HG02973 (cell line): ENCODE data around the gene SEC24B.
"Not testable (repeated sequence)": the region's sequence is repeated elsewhere in the genome, so short reads cannot be mapped to it uniquely, and the experiment has no call there.

Experiments
- ATAC-seq: cut with Tn5 transposase; IDR thresholded peaks from one replicate; pipeline ENCODE4 v1.9.1; 2021; ENCODE audit warnings: moderate library complexity; ENCODE audit not compliant: unreplicated experiment

SEC24B gene

DNA sequence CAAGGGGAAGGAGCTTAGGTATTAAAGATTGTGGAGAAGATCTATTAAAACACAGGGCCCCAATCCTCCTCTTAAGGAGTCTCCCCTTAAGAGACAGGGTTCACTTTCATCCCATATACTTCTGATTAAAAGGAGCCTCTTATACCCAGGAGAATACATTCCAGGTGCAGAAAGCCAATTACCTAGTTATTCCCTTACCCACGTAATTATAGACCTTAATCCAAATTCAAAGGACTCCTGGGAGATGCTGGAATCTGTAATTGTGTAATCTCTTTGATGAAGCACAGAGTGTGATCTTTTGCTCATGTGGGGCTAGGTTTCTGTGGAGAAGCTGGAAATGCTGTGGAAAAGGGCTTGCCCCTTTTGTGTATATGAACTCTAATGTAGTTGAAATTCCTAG, 1.4 kb upstream of the SEC24B start:
- no peak for ATAC-seq

DNA sequence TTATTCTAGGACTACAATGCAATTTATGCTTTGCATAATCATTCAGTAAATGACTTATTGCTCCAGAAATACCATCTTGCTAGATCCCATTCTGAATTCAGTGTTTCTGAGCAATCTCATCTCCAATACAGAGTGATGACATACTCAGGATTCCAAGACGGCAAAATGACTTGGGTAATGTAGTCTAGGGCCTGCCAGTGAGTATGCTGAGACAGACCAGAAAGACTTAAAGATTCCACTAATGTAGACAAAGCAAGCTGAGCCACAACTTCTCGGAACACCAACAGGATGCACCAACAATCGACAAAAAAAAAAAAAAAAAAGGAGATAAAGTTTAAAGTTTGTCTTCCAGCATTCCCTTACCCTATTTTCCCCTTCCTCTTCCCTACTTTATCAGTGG, 919 bp upstream of the SEC24B start:
- no peak for ATAC-seq

- ATAC-seq: peak; percentile 36
Measured at GRCh38 chr4:109434007-109434971, 674 bp downstream of the SEC24B start.

DNA sequence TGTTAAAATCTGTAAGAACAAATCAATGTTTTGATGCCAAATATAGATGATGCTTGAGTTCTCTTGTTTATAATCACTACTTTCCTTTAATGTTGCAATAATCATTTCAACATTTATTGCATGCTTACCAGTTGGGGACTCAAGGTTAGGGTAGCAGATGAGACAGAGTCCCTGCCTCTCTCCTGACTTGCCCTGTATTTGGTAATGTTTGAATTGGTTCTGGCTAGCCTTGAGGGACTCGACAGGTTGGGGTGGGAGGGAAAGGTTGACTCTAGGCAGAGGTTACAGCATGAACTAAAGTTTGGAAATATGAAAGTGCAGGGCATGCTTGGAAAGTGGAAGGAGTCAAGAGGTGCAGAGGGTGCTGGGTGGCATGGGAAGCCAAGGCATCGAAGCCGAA, 2.0 kb downstream of the SEC24B start:
- no peak for ATAC-seq

GRCh38 chr4:109436504-109436903, 2.9 kb downstream of the SEC24B start:
- no peak for ATAC-seq

DNA sequence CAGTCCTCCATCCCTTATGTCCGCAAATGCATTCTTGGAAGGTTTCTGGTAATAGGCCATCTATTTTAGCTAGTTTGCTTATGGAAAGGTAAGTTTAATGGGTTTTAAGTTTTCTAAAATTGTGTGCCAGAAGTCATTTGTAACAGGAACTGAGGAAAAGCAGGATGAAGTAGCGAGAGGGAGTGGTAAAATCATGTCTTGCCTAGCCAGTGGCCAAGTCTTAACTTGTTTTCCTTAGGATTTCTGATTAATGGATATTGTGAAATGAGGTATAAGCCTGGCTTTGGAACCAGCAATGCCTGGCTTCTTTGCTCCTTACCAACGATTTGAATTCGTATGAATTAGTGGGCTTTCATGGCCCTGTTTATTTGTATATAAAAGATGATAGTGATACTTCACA, 7.3 kb downstream of the SEC24B start:
- no peak for ATAC-seq

GRCh38 chr4:109441862-109442458, 8.3 kb downstream of the SEC24B start:
- no peak for ATAC-seq

GRCh38 chr4:109444182-109444844, 10.7 kb downstream of the SEC24B start:
- peak; percentile 64 for ATAC-seq

DNA sequence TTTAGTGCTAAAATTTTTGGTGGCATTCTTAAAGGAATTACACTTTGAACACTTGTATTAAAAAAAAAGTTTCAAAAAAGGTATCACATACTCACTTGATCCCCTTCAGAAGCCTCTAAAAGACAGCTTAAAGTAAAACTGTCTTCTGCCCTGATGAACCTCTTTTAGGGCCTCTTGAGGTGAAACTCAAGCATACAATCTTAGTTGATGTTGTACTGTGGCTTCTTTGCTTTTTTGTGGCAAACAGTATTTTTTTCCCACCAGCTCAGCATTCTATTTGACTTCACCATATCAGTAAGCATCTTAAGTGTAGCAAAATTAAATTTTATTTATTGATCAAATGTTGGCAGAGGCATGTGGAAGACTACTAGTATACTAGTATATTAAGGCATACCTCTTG, 13.7 kb downstream of the SEC24B start:
- no peak for ATAC-seq

DNA sequence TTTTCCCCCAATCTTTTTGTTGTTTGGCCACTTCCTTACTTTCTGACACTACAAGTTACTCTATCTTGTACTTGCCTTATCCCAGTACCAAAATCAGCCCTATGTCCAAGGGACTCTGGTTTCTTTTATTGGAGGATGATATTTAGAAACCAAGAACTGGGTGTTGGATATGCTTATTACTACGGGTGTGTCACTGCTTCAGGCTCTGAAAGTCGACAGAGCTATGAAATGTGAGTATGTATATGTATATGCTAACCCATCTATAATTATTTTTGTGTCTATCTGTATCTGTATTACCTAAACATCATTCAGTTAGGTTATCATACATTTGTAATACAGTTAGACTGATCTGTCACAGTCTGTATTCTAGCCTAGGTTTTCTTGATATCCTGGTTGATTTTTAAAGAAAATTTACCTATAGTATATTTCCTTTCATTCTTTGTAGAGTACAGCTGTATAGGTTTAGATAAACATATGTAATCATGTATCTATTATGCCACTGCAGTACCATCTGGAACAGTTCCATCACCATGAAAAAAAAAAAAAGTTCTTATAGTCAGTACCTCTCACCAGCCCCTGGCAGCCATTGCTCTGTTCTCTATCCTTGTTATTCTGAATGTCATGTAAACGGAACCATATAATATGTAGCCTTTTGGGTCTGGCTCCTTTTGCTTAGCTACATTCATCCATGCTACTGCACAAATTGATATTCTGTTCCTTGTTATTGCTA, 18.1 kb downstream of the SEC24B start:
- no peak for ATAC-seq

- ATAC-seq: not testable (repeated sequence)
Measured at GRCh38 chr4:109453110-109453509, 19.5 kb downstream of the SEC24B start.

DNA sequence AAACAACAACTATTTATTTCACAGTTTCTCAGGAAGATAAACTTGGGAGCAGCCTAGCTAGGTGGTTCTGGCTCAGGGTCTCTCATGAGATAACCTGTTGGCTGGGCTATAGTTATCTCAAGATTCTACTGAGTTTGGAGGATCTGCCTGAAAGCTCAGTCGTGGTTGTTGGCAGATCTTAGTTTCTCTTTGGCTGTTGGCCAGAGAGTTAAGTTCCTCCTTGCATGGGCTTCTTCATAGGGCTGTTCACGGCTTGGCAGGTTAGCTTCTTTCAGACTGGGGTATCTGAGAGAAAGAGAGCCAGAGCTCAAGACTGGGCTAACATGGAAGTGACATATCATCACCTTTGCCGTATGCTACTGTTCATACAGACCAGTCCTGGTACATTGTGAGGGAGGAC, 28.7 kb downstream of the SEC24B start:
- no peak for ATAC-seq

DNA sequence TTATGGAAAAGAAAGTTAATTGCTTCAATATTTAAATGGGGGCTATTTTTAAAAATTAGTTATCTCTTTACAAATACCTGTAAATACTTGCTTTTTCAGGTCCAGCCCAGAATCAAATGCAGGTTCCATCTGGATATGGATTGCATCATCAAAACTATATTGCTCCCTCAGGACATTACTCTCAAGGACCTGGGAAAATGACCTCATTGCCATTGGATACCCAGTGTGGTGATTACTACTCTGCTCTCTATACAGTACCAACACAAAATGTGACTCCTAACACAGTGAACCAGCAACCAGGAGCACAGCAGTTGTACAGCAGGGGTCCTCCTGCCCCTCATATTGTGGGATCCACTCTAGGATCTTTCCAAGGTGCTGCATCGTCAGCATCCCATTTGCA, 29.2 kb downstream of the SEC24B start:
- no peak for ATAC-seq

- no peak for ATAC-seq
Measured at GRCh38 chr4:109465069-109465468, 31.5 kb downstream of the SEC24B start.

- ATAC-seq: no peak
Measured at GRCh38 chr4:109469915-109470314, 36.3 kb downstream of the SEC24B start.

DNA sequence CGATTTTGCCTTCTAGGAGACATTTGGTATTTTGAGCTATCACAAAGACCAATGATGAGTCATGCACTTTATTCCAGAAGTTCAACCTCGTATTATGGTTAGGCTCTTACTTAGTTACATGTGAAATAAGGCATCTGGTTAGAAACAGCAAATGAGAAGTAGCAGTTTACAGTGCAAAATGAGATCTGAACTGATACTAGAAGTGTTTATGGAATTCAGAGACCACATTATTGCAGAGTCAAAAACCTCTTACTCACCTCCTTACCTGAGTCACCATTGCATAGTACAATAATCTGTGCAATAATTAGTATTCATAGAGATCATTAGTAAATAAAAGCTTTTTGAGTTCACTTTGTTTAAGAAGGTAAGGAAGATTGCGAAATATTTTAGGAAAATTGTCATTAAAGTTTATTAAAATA, 38.7 kb downstream of the SEC24B start:
- ATAC-seq: no peak

DNA sequence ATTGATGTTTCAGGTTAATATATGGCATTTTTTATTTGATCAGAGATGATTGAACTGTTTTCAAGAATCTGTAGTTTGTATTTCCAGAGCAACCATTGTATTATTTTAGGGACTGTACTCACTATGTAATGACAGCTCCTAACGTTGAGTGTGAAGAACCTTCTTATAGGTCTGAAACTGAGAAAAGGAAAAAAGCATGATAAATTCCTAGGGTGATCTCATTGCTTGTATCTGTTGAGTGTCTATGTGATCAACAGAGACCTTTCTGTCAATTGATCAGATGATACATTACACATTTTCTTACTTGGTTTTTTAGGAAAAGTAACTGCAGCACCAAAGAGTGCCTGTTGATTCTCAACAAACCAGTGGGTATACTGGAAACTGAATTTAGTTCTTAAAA, 40.2 kb downstream of the SEC24B start:
- ATAC-seq: no peak

DNA sequence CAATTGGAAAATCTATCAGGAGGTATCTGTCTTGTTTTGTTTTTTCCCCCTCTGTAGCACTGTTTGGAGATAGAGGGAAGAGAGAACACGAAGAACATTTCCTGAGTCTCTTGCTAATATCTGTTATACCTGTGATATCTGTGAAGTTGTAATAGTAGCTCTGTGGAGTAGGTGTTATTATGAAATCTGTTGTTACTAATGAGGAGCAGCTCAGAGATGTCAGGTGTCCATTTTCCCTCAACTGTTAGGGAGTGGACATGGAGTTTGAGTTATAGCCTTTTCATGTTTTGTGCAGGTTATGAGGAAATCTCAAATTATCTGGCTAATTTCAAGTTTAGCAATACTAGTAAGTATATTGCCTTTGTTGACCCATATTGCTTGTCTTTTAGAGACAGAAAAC, 52.4 kb downstream of the SEC24B start:
- ATAC-seq: no peak

GRCh38 chr4:109494563-109494962, 60.9 kb downstream of the SEC24B start:
- ATAC-seq: no peak

GRCh38 chr4:109495514-109495913, 61.9 kb downstream of the SEC24B start:
- no peak for ATAC-seq

- ATAC-seq: no peak
Measured at GRCh38 chr4:109496875-109497274, 63.3 kb downstream of the SEC24B start.
